A204.1 (cell line): Measurements from ENCODE around the gene MYRIP.
"Not testable (repeated sequence)": the region's sequence is repeated elsewhere in the genome, so short reads cannot be mapped to it uniquely, and the experiment has no call there.

ENCODE experiments used
- FAIRE-seq: peaks from 2 replicates; lab custom pipeline; 2012; peaks lifted over from hg19 to GRCh38; lab: Jason Lieb, UNC

Gene MYRIP

DNA sequence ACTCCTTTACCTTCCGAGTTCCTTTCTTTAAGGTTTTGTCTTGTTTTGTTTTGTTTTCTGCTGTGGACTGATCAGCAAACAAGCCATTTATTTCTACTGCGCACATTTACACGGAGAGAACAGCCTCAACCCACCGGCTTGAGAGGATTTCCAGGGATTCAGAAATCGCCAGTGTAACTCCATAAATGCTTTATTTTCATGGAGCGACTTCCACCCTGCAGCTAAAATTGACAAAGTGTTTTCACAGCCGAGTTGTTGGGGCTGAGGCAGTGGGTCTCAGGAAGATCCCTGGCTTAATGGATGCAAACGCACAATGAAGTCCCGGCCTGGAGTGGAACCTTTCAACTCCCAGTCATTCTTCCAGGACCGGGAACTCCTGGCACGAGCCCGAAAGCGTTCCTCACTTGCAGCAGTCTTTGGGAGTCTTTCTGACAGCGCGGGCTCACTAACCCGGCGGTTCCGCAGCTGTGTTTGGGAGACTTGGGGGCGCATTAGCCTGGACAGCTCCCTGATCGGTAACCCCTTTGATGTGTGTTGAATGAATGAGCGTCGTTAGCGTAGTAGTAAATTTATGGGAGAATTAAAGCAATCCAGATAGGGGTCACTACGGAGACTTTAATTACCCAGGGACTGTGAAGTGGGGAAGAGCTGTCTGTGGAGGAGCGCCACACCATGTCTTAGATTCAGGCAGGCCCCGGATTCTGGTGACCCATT lies 785 bp upstream of the MYRIP start:
- FAIRE-seq, result no peak

DNA sequence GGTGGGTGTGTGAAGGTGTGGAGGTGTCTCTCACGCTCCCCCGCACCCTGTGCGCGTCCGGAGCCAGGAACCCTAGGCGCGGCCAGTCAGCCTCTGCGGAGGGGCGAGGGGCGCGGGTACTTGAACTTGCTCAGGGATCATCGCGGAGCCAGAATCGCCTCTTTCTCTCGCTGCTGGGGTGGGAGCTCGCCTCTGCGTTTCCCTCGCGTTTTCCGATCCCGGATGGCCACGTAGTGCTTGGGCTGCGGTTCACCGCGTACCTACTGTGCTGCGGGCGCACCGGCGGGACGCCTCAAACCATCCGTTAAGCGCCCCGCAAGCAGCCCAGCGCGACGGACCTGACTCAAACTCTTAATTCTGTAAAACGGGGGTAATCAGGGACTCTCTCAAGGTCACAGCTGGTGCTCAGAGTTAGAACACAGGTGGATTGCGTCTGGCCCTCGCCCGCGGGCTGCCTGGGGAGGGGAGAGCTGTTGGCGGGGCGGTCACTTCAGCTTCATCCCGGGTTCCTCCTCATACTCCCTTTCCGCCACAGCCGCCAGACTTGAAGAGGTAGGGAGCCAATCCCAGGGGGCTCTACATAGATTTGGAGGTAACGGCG lies 686 bp downstream of the MYRIP start:
- FAIRE-seq, result no peak

DNA sequence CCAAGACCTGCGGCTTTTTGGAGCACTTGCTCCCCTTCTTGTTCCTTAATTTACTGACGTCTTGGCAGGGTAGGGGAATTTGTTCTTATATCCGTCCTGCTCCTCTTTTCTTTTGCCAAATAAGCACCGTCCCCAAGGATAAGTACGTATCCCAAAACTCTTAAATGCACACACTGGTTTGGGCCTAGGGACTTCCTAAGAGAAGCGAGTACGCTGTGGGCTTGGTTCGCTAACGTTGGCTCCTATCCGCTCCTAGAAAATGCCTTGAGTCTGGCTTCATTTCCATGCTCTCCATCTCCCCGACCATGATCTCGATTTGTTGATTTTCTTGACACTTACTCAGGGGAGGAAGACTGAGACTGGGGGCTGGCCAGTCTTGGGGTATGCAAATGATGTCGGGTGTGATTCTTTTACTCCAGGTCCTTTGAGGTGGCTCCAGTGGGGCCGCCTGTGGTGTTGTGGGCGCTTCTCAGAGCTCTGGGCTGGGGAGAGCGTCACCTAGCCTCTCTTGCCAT lies 1.3 kb downstream of the MYRIP start:
- no peak for FAIRE-seq

DNA sequence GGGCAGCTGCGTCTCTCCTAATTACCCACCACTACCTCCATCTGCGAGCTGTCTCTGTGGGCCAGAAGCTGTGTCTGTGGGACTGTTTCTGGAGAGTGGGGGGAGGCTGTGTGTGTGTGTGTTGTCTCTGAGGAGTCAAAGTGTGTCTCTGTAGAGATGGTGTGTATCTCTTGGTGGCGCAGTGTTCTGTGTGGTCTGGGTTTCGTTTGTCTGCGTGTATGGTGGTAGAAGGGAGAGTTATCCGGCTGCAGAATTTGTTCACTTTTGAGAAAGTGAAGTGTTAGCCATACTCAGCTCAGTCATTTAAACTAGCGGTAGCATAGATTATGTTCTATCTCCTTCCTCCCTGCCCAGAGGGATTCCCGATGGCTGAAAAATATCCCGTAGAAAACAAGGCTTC lies 2.2 kb downstream of the MYRIP start:
- no peak for FAIRE-seq

DNA sequence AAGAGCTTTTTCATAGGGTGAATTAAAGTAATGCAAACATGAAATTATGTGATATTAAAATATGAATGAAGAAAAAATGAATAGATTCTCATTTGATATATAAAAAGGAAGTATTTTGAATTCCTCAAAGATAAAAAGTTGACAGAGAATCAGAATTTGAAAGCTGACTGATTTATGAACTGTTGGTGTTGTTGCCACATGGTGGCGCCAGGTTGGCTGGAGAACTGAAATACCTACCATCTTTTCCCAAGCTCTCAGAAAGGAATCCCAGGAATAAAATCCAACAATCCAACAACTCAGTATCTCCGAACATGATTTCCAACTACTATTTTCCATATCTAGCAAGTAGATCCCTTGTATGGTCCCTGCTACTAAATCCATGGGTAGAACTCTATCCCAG lies 3.1 kb downstream of the MYRIP start:
- no peak for FAIRE-seq

DNA sequence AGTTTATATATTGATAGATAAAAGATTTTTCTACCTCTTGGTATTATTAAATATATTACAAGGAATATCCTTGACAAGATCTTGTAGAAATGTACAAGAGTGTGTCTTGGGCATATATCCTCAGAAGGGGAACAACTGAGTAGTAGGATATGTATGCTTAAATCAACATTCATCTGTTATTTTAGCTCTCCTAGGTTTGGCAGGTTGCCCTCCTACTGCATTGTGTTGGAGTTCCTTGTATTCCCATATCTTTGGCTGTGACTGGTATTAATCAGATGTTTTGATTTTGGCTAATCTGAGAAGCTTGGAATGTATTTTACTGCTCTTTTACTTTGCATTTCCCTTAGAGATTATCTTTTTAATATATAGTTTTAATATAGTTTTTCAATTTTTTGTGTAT lies 4.6 kb downstream of the MYRIP start:
- FAIRE-seq, result no peak

DNA sequence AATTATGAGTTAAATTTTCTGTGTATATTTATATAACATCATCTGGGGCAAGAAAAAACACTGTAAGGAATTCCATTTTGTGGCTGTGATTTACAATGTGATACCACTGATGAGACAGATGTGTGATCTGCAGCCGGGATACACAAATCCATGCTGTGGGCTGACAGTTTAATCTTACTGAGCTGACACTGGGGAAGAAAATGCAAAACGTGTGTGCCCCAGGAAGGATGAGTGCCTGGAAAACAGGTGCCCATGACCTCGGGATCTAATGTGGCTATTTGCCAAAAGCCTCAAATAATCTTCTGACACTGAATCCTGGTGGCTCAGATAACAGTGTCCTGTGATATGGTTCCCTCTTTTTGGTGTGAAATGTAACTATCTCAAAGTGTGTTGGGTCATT lies 10.5 kb downstream of the MYRIP start:
- no peak for FAIRE-seq

DNA sequence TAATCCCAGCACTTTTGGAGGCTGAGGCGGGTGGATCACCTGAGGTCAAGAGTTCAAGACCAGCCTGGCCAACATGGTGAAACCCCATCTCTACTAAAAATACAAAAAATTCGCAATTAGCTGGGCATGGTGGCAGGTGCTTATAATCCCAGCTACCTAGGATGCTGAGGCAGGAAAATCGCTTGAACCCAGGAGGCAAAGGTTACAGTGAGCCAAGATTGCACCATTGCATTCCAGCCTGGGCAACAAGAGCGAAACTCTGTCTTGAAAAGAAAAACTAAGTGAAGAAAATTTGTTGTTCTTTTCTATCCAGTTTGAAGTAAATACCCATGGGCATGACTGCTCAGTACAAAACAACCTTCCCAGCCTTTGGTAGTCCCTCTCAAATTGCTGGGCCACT lies 24.4 kb downstream of the MYRIP start:
- FAIRE-seq, result not testable (repeated sequence)

DNA sequence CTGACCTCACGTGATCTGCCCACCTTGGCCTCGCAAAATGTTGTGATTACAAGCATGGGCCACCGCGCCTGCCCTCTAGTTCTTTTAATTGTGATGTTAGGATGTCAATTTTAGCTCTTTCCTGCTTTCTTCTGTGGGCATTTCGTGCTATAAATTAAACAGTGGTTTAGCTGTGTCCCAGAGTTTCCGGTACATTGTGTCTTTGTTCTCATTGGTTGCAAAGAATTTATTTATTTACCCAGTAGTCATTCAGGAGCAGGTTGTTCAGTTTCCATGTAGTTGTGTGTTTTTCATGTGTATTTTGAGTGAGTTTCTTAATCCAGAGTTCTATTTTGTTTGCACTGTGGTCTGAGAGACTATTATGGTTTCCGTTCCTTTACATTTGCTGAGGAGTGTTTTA lies 30.1 kb downstream of the MYRIP start:
- FAIRE-seq, result no peak

DNA sequence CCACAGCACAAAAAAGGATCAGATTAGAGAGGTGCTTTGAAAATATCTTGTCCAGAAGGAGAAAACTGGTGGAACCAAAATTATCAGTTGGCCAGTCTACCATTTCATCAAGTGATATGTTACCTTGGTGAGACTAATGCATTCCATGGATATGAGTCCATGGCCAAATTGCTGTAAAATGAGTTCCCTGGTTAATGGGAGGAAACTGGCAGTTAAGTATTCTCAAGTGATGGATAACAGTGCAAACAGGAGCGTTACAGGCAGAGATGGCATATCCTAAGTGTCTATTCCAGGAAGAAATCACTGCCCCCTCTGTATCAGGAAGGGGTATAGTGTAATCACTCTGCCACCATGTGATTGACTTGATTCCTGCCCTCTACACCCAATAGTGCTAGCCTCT lies 34.0 kb downstream of the MYRIP start:
- FAIRE-seq, result no peak

DNA sequence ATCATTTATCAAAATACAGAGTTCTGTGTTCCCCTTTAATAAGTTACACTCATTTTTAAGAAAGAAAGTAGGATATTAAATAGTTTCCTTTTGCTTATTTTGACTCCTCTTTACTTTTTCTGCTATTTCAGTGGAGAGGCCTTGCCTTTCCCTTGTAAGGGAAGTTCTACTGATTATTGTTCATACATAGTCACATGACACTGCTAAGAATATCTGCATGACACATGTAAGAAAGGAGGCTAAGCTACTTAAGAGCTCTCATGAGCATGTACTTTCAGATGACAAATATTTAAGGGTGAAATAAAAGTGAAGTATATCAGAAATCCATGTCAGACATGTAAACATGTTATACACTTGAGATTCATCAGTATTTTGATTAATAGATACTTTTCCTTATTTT lies 39.0 kb downstream of the MYRIP start:
- no peak for FAIRE-seq

DNA sequence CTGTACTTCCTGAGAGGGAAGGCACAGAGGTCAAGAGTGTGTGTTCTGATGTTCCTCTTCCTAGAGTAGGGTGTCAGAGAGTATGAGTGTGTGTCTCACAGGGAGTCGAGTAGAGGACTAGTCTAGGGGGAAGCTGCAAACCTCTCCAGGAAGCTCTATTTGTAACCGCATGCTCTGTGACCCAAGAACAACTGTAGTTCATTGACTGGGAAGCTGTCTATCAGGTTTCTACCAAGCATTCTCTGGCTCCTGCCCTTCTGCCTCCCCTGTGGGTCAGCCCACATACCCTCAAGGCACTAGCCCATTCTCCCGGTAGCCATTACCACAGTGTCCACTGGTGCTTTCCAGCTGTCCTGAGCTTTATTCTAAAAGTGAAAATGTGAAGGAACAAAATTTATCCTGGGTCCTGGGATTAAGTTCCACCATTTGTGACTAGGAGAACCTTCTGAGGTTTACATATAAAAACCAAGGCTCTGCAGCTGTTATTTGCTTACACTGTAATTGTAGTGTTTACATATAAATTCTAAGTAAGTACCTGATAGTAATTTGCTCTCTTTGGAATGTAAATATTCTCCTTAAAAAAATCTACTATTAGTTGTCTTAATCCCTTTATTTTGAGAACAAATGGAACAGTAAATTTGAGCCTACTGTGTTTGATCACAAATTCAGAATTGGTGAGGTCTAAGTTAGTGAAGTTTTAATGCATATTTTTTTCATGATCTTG lies 40.7 kb downstream of the MYRIP start:
- no peak for FAIRE-seq

DNA sequence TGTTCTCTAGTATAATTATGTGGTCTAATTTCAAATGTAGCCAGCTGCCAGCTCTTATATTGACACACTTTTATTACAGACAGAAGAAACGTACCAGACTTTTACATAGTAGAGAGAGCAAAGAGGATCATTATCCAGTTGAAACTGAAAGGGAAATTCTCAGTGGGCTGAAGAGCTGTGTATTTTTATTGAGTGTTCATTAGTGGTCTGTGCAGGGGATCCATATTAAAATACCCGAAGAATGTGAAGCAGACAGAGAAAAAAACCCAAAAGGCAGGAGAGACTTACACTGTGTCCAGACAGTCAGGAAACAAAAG lies 41.3 kb downstream of the MYRIP start:
- FAIRE-seq, result no peak

DNA sequence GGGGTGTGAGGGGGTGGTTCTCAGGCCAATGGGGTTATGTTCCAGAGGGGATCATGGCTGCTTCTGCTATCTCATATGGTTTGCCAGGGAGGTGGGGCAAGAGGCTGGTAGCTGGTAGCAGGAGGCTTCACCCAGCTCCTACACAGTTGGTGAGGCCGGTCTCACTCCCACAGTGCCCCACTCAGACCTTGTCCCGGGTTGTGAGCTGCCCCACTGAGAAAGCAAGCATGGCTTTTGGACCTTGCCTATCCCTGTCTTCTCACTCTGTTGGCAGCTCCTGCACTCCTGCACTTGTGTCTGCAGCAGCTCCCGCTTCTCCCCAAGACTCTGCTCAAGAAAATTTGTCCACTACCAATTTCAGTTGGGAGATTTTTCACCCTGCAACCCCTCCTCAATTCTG lies 46.1 kb downstream of the MYRIP start:
- no peak for FAIRE-seq

DNA sequence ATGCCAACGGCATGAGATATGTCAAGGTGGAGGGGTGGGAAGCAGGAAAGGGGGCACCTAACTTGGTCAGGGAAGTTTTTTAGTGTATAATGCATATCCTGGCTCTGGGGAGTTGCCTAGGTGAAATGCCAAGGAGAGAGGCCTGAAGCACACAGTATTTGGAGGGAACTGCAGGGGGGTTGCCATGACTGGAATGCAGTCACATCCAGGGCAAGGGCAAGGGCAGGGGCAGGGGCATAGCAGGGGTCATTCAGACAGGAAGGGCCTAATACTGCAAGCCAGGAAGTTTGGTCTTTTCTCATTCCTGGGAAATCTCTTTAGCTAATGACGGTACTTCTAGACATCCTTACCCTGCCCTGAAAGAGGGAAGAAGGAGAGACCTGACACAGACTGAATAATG lies 60.5 kb downstream of the MYRIP start:
- no peak for FAIRE-seq

DNA sequence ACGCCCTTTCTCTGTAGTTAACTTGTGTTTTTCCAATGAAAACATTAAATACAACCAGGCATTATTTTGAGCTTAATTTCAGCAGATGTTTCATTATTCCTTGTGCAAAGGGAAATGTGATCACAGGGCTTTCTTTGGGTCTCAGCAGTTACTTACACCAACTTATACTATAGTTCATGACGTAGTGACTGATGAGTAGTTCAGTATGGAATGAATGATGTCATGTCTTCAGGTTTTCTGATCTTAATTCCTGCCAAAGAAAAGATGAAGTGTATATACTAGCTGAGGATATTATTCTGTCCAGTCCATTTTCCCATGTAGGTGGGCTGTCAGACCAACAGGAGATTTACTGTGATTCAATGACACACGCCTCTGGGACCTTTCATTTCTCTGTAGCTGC lies 61.3 kb downstream of the MYRIP start:
- FAIRE-seq, result no peak

DNA sequence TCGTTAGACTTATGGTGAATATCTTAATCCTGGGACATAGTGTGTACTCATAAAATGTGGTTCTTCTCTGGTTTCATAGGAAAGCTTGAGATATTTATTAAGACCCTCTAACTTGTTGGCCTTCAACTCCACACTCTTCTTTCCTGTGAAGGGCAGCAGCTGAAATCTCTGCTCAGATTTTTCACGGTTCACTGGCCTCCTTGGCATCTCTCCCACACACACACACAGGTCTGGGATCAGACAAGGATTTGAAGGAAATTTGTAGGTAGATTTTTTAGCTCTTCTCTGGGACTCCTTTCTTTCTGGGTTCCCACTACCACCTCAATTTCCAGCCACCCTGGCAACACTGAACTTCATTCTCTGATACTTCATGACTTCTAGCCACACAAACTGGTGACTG lies 70.2 kb downstream of the MYRIP start:
- no peak for FAIRE-seq

DNA sequence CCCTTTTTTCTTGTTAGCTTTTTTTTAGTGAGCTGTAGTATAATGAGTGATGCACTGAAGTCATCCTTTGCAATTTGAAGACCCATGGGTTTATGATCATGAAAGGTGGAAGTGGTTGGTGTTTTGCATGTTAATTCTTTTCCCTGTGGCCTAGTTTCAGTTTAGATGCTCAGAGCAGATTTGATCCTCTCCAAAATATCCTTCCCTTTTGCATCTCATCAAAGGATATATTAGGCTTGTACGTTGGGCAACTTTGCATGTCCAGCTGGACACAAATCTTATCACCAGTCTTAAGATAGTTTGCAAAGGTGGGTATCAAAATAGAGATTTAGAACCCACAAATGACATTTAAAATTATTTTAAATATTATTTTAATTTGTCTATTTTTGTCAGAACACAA lies 72.7 kb downstream of the MYRIP start:
- FAIRE-seq, result no peak

DNA sequence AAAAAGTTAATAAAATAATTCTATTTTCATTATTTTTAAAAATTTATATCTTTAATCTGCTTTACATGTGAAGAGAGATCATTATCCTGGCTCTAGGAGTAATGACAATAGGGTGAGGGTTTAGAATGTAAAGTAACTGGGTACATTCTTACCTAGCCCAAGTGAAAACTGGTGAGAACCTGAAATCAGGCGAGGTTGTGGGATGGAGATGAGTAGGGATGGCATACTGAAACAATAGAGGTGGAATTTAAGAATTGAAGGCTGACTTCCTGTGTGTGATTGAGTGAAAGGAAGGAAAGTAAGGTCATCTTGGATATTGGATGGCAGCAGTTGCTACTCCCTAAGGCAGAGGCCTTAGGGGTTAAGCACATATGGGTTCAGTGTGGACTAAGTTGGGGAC lies 82.7 kb downstream of the MYRIP start:
- FAIRE-seq, result no peak

DNA sequence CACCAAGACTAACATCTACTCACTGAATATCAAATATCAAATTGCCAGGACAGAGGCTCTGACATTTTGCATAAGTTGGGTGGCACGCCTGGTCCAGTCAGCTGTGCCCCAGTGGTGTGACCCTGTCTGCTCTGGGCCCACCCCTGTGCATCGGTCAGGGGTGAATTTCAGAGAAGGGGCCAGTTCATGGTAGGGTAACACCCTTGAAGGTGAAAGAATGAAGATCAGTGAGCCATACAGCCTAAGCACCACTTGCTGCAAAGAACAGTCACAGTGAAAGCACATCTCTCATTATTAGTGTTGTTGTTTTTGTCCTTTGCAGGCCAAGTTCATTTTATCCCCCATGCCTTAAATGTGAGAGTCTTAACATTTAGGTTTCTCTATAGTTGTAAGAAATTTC lies 86.8 kb downstream of the MYRIP start:
- FAIRE-seq, result no peak

DNA sequence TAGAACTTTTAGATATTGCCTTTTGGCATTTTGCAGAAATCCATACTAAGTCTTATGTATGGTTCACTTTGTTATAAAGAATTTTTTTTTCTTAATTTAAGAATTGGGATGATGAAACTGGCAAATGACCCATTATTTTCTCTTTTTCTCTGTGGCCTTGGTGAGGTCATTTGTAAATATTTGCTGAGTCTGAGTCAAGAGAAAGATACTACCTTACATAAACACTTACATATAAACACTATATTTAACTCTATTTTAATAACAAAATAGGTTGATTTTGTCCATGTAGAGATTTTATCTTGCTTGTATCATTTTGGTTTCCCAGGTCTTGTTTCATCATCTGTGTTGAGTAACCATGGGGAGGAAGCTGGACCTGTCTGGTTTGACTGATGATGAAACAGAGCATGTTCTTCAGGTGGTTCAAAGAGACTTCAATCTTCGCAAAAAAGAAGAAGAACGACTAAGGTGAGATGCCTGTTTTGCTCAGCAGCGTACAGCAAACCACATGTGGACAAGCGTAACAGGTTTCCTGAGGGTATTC lies 91.1 kb downstream of the MYRIP start:
- FAIRE-seq, result no peak

DNA sequence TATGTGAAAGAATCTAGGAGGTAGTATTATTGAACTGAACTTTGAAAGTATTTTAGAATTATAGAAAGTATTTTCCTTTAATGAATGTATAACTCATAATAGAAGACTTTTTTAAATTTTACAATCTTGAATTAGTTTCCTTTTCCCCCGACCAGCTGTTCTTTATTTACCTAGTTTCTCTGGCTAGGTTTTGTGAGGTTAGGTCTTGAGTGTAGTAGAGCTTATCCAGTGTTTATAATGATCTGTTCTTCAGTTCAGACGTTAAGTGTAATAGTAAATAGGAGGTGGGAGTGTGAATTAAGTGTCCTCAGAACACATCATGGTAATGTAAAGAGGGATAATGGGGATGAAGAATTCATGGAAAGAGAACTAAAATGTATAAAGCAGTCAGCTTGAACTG lies 93.8 kb downstream of the MYRIP start:
- FAIRE-seq, result no peak

DNA sequence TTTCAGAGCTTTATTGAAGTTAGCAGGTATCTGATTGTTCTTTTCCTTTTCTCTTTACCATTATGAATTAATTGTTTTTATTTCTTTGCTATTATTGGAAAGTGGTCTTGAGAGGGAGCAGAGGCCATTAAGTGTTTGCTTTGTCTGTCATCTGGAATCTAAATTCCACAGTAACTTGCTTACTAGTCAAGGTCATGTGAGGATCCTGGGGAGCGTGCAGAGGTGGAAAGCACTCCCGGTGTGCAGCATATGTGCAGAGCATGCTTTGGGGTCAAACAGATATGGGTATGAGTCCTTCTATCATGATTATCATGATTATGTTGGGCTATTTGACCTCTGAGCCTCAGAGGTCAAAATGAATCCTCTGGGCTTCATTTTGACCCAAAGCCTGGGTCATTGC lies 96.4 kb downstream of the MYRIP start:
- no peak for FAIRE-seq

DNA sequence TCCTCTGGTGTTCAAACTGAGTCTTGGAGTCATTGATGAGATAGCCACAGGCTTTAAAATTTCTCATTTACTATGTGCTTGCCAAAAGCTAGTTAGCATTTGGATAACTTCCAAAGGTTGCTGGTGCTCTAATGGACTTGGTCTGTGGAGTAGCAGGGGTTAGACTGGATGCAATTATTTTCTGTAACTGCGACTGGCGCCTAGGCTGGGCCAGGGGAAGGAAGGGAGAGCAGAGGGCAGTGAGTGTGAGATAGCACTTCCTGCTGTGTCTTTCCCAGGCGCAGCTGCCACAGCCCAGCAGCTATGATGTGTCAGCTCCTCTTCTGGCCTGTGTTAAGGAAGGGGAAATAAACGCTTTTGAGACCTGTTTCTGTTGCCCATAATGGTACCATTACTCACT lies 98.6 kb downstream of the MYRIP start:
- no peak for FAIRE-seq
